Stimulated activated CD4-positive, alpha-beta T cell treated with anti-CD3 and anti-CD28 coated beads, Interleukin-4, amount 100 ng/mL, for 4 hours (primary cell): Measurements from ENCODE around the gene IVD.
A peak's percentile ranks its signal among the peaks of the same experiment; 100 is the strongest.

Source experiments
- DNase-seq, 2 experiments: peaks; one replicate each; pipeline ENCODE4 v3.0.0-alpha.2; 2020

Gene IVD

GRCh38 chr15:40416056-40416455, 10.5 kb downstream of the IVD start:
- no peak for DNase-seq

- DNase-seq: no peak
Measured at GRCh38 chr15:40418126-40418525, 12.5 kb downstream of the IVD start.

- no peak for DNase-seq
Measured at GRCh38 chr15:40420071-40420713, 14.6 kb downstream of the IVD start.

- no peak for DNase-seq
Measured at GRCh38 chr15:40420793-40421192, 15.2 kb downstream of the IVD start.

GRCh38 chr15:40421246-40422157, 15.9 kb downstream of the IVD start:
- peak; percentile 69 to 85 for DNase-seq

- DNase-seq: no peak
Measured at GRCh38 chr15:40424483-40425115, 19.0 kb downstream of the IVD start.

- DNase-seq: no peak
Measured at GRCh38 chr15:40425681-40426080, 20.1 kb downstream of the IVD start.

- no peak for DNase-seq
Measured at GRCh38 chr15:40427188-40427587, 21.6 kb downstream of the IVD start.

- DNase-seq: no peak
Measured at GRCh38 chr15:40428185-40428584, 22.6 kb downstream of the IVD start.

- no peak for DNase-seq
Measured at GRCh38 chr15:40429068-40429710, 23.6 kb downstream of the IVD start.

GRCh38 chr15:40430271-40430805, 24.7 kb downstream of the IVD start:
- DNase-seq: no peak

GRCh38 chr15:40435023-40435709, 29.6 kb downstream of the IVD start:
- DNase-seq: no peak

- no peak for DNase-seq
Measured at GRCh38 chr15:40435710-40436089, 30.1 kb downstream of the IVD start.

- no peak for DNase-seq
Measured at GRCh38 chr15:40436116-40436891, 30.7 kb downstream of the IVD start.

GRCh38 chr15:40436892-40437751, 31.5 kb downstream of the IVD start:
- DNase-seq: no peak

- DNase-seq: no peak
Measured at GRCh38 chr15:40437752-40438687, 32.4 kb downstream of the IVD start.

- no peak for DNase-seq
Measured at GRCh38 chr15:40438712-40439111, 33.1 kb downstream of the IVD start.

GRCh38 chr15:40439461-40439959, 33.9 kb downstream of the IVD start:
- DNase-seq: no peak
